ENCODE data around the gene CEP112. TPM values are rescaled to one million over a fixed set of nuclear protein-coding genes. Genes with fewer than 3 reads are reported as not detected.

Gene CEP112
- total and polyA plus RNA-seq, 2 experiments from 2014 or later, result 4.0 to 4.3 TPM

DNA sequence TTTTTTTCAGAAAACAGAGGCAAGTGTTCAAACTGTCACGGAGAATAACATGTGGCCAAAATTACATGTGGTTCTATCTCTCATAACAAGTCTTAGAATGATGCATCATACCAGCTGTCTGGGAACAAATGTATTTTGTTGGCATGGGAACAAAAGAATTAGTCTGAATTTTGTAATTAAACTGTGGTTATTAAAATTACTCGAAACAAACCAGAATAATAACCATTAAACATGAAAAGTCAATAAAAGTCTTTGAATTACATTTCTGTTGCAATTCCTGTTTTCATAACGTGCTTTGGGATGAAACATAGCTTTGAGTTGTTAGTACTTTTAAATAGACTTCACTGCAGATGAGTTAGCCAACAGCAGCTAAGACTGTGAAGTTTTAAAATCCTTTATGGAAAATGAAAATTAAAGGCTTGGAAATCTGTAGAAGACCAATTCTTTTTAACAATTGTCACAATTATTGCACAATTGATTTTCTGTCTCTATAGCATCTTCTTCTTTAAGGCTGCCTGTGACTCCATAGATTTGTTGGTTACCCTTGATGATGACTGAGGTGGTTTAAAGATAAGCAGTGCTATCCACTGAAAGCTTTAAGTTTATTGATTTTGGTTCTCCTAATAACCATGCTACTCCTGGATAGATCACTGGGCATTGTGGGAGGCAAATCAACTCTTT lies 512.6 kb downstream of the CEP112 start (continued):
- TF ChIP-seq ZNF114 (CRISPR knock-in tag; IDR thresholded peaks at IDR 0.05), result no peak
- TF ChIP-seq, protein P1, sequence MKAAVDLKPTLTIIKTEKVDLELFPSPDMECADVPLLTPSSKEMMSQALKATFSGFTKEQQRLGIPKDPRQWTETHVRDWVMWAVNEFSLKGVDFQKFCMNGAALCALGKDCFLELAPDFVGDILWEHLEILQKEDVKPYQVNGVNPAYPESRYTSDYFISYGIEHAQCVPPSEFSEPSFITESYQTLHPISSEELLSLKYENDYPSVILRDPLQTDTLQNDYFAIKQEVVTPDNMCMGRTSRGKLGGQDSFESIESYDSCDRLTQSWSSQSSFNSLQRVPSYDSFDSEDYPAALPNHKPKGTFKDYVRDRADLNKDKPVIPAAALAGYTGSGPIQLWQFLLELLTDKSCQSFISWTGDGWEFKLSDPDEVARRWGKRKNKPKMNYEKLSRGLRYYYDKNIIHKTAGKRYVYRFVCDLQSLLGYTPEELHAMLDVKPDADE (IDR thresholded peaks at IDR 0.05), result no peak
- no peak for TF ChIP-seq NANOG (IDR thresholded peaks at IDR 0.05; ENCODE audit: borderline replicate concordance)

DNA sequence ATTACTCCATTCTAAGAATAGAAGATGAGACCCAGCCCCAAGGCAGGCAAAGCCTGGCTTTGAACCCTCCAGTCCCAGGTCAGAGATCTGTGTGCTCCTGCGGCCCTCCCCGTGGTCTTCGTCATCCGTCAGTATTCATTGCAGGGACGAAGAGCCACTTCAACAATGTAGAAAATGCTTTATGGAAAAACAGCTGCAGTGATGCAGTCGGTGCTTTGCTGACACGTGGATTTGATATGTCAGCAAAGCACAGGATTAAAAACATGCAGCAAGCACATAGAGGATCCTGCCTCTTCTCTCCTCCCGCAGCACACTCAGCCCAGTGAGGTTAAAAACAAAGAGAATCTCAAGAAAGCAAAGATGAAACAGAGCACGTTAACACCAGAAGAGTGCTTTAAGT lies 513.4 kb downstream of the CEP112 start:
- Histone ChIP-seq H4K20me1 (replicated peaks; ENCODE audit: insufficient read depth) (no peaks in the 10 kb centered on the region), H3K4me2 (no peak overlapping the region), H3K27ac (ENCODE audit: low read depth) (no peak overlapping the region), H3K4me3 (no peak overlapping the region), H2AFZ (no peak overlapping the region), H3K9me2 (ENCODE audit: insufficient read depth) (no peaks in the 10 kb centered on the region), H3K79me2 (replicated peaks; ENCODE audit: insufficient read depth) (no peaks in the 10 kb centered on the region), H3F3A (replicated peaks; ENCODE audit: low read depth) (no peaks in the 10 kb centered on the region), H3K36me3 (ENCODE audit: insufficient read depth) (no peaks in the 10 kb centered on the region), H3K27me3 (ENCODE audit: insufficient read depth) (peaks cover 7% of the 10 kb centered on the region; the same call in 1 of the 2 replicates), H3K4me1 (ENCODE audit: insufficient read depth) (no peaks in the 10 kb centered on the region; the same call in 1 of the 2 replicates)
- no peak for DNase-seq (ENCODE audit: low spot score)
- H3K4me1 Mint-ChIP-seq, result no peaks in the 10 kb centered on the region; the same call in 2 of the 3 replicates
- no peak overlapping the region for H3K4me3 Mint-ChIP-seq
- H3K9me3 Mint-ChIP-seq, result peaks cover 4% of the 10 kb centered on the region; the same call in 2 of the 3 replicates
- H3K27me3 Mint-ChIP-seq (ENCODE audit: insufficient read depth, low read depth, poor library complexity), result peaks cover under 1% of the 10 kb centered on the region
- no peak overlapping the region for H3K27ac Mint-ChIP-seq
- no peak for ATAC-seq
- H3K36me3 Mint-ChIP-seq (ENCODE audit: low read depth), result no peaks in the 10 kb centered on the region; the same call in 1 of the 3 replicates
- no peak for TF ChIP-seq ZNF331 (CRISPR knock-in tag; IDR thresholded peaks at IDR 0.05; ENCODE audit: low read depth)
- no peak for TF ChIP-seq JUNB (IDR thresholded peaks at IDR 0.05; ENCODE audit: unreplicated experiment)
- TF ChIP-seq, protein P2, sequence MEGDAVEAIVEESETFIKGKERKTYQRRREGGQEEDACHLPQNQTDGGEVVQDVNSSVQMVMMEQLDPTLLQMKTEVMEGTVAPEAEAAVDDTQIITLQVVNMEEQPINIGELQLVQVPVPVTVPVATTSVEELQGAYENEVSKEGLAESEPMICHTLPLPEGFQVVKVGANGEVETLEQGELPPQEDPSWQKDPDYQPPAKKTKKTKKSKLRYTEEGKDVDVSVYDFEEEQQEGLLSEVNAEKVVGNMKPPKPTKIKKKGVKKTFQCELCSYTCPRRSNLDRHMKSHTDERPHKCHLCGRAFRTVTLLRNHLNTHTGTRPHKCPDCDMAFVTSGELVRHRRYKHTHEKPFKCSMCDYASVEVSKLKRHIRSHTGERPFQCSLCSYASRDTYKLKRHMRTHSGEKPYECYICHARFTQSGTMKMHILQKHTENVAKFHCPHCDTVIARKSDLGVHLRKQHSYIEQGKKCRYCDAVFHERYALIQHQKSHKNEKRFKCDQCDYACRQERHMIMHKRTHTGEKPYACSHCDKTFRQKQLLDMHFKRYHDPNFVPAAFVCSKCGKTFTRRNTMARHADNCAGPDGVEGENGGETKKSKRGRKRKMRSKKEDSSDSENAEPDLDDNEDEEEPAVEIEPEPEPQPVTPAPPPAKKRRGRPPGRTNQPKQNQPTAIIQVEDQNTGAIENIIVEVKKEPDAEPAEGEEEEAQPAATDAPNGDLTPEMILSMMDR (conservative IDR thresholded peaks at IDR 0.05; ENCODE audit: low read depth in 2 of 2), result no peak
- TF ChIP-seq, protein P3, sequence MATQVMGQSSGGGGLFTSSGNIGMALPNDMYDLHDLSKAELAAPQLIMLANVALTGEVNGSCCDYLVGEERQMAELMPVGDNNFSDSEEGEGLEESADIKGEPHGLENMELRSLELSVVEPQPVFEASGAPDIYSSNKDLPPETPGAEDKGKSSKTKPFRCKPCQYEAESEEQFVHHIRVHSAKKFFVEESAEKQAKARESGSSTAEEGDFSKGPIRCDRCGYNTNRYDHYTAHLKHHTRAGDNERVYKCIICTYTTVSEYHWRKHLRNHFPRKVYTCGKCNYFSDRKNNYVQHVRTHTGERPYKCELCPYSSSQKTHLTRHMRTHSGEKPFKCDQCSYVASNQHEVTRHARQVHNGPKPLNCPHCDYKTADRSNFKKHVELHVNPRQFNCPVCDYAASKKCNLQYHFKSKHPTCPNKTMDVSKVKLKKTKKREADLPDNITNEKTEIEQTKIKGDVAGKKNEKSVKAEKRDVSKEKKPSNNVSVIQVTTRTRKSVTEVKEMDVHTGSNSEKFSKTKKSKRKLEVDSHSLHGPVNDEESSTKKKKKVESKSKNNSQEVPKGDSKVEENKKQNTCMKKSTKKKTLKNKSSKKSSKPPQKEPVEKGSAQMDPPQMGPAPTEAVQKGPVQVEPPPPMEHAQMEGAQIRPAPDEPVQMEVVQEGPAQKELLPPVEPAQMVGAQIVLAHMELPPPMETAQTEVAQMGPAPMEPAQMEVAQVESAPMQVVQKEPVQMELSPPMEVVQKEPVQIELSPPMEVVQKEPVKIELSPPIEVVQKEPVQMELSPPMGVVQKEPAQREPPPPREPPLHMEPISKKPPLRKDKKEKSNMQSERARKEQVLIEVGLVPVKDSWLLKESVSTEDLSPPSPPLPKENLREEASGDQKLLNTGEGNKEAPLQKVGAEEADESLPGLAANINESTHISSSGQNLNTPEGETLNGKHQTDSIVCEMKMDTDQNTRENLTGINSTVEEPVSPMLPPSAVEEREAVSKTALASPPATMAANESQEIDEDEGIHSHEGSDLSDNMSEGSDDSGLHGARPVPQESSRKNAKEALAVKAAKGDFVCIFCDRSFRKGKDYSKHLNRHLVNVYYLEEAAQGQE (IDR thresholded peaks at IDR 0.05; ENCODE audit: unreplicated experiment), result no peak
- TF ChIP-seq, protein P4, sequence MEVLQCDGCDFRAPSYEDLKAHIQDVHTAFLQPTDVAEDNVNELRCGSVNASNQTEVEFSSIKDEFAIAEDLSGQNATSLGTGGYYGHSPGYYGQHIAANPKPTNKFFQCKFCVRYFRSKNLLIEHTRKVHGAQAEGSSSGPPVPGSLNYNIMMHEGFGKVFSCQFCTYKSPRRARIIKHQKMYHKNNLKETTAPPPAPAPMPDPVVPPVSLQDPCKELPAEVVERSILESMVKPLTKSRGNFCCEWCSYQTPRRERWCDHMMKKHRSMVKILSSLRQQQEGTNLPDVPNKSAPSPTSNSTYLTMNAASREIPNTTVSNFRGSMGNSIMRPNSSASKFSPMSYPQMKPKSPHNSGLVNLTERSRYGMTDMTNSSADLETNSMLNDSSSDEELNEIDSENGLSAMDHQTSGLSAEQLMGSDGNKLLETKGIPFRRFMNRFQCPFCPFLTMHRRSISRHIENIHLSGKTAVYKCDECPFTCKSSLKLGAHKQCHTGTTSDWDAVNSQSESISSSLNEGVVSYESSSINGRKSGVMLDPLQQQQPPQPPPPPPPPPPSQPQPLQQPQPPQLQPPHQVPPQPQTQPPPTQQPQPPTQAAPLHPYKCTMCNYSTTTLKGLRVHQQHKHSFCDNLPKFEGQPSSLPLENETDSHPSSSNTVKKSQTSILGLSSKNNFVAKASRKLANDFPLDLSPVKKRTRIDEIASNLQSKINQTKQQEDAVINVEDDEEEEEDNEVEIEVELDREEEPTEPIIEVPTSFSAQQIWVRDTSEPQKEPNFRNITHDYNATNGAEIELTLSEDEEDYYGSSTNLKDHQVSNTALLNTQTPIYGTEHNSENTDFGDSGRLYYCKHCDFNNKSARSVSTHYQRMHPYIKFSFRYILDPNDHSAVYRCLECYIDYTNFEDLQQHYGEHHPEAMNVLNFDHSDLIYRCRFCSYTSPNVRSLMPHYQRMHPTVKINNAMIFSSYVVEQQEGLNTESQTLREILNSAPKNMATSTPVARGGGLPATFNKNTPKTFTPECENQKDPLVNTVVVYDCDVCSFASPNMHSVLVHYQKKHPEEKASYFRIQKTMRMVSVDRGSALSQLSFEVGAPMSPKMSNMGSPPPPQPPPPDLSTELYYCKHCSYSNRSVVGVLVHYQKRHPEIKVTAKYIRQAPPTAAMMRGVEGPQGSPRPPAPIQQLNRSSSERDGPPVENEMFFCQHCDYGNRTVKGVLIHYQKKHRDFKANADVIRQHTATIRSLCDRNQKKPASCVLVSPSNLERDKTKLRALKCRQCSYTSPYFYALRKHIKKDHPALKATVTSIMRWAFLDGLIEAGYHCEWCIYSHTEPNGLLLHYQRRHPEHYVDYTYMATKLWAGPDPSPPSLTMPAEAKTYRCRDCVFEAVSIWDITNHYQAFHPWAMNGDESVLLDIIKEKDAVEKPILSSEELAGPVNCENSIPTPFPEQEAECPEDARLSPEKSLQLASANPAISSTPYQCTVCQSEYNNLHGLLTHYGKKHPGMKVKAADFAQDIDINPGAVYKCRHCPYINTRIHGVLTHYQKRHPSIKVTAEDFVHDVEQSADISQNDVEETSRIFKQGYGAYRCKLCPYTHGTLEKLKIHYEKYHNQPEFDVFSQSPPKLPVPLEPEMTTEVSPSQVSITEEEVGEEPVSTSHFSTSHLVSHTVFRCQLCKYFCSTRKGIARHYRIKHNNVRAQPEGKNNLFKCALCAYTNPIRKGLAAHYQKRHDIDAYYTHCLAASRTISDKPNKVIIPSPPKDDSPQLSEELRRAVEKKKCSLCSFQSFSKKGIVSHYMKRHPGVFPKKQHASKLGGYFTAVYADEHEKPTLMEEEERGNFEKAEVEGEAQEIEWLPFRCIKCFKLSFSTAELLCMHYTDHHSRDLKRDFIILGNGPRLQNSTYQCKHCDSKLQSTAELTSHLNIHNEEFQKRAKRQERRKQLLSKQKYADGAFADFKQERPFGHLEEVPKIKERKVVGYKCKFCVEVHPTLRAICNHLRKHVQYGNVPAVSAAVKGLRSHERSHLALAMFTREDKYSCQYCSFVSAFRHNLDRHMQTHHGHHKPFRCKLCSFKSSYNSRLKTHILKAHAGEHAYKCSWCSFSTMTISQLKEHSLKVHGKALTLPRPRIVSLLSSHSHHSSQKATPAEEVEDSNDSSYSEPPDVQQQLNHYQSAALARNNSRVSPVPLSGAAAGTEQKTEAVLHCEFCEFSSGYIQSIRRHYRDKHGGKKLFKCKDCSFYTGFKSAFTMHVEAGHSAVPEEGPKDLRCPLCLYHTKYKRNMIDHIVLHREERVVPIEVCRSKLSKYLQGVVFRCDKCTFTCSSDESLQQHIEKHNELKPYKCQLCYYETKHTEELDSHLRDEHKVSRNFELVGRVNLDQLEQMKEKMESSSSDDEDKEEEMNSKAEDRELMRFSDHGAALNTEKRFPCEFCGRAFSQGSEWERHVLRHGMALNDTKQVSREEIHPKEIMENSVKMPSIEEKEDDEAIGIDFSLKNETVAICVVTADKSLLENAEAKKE (CRISPR knock-in tag; IDR thresholded peaks at IDR 0.05), result no peak
- no peak for TF ChIP-seq STAT1 (IDR thresholded peaks at IDR 0.05; ENCODE audit: unreplicated experiment)
- no peak for TF ChIP-seq POLR2AphosphoS5 (IDR thresholded peaks at IDR 0.05; ENCODE audit: low read depth)
- TF ChIP-seq, protein P1 (IDR thresholded peaks at IDR 0.05), result no peak
- no peak for TF ChIP-seq ZNF114 (CRISPR knock-in tag; IDR thresholded peaks at IDR 0.05)
